Gastrocnemius medialis (tissue), 4 donors: Measurements from ENCODE around the gene B4GALT2. TPM values are rescaled to one million over a fixed set of nuclear protein-coding genes. Genes with fewer than 3 reads are reported as not detected.

Experiments used
- ATAC-seq, 2 donors: fragments of 150-250 bp; one replicate each; pipeline ENCODE4 v1.9.1; 2016
- DNase-seq, 2 donors: peaks; one replicate each; pipeline ENCODE4 v3.0.0-alpha.2; 2019
- H3K27ac ChIP-seq, 4 donors: fragments of 200-600 bp; sonication (generic); 1 replicate in 1 of 4; 2 replicates in 3 of 4; pipeline ENCODE4 v1.5.1; 2016 to 2018; ENCODE audit warnings: mild to moderate bottlenecking in 2 of 4, moderate library complexity in 1 of 4
- H3K27me3 ChIP-seq, 3 donors: fragments of 200-600 bp; sonication (generic) in 2 of 3; 1 replicate in 1 of 3; 2 replicates in 2 of 3; pipeline versions ENCODE4 v1.5.1 to v1.6.0; 2016 to 2019; ENCODE audit warnings: mild to moderate bottlenecking in 1 of 3, moderate library complexity in 1 of 3
- H3K36me3 ChIP-seq, 2 donors: fragments of 200-600 bp; sonication (generic) in 1 of 2; one replicate each; pipeline ENCODE4 v1.5.1; 2017 to 2018
- H3K4me1 ChIP-seq, 2 donors: fragments of 200-600 bp; sonication (generic) in 1 of 2; one replicate each; pipeline ENCODE4 v1.5.1; 2016 to 2017; ENCODE audit warnings: mild to moderate bottlenecking in 2 of 2
- H3K4me3 ChIP-seq, 4 donors: fragments of 200-600 bp; sonication (generic) in 3 of 4; 1 replicate in 1 of 4; 2 replicates in 3 of 4; pipeline ENCODE4 v1.5.1; 2016 to 2019; ENCODE audit warnings: mild to moderate bottlenecking in 2 of 4
- H3K9me3 ChIP-seq, 3 donors: fragments of 200-600 bp; sonication (generic) in 2 of 3; 1 replicate in 1 of 3; 2 replicates in 2 of 3; pipeline ENCODE4 v1.5.1; 2016 to 2019
- POLR2A ChIP-seq, 2 donors: fragments of 450-650 bp; IDR thresholded peaks; one replicate each; pipeline ENCODE4 v1.6.1; 2017; ENCODE audit warnings: antibody characterized with exemption in 2 of 2, mild to moderate bottlenecking in 2 of 2, moderate library complexity in 2 of 2
- in situ Hi-C, 4 donors: fragments of 200-750 bp; cut with MboI; loops; one replicate each; pipeline versions ENCODE4 v1.15.0 to v1.8.0; 2017; ENCODE audit warnings: low sequenced_read_pairs in 4 of 4
- intact Hi-C: fragments of 100-400 bp; cut with DNase I; formaldehyde crosslinking; loops from one replicate; pipeline ENCODE4 v1.15.1; 2023; ENCODE audit warnings: low total_unique reads
- total RNA-seq, 4 donors: library from RNA; depleted of rRNA; stranded (reverse); fragments of >200 nt; gene quantifications; one replicate each; pipeline versions ENCODE4 v1.1.0 to v1.2.3, GENCODE V29; 2016
- TF ChIP-seq, protein P1 (sequence below), 5 experiments: fragments of 450-650 bp in 3 of 5; fragments of 200-600 bp in 2 of 5; sonication (generic) in 2 of 5; IDR thresholded peaks in 4 of 5; conservative IDR thresholded peaks in 1 of 5; 1 replicate in 4 of 5; 2 replicates in 1 of 5; pipeline ENCODE4 v1.5.1; 2016 to 2019; ENCODE audit warnings: antibody characterized with exemption in 5 of 5, mild to moderate bottlenecking in 3 of 5, moderate library complexity in 3 of 5

B4GALT2 gene
- total RNA-seq, 4 donors from 2014 or later, result 63.5 to 97.8 (median 72.1) TPM

- H3K4me3 ChIP-seq, result no peak overlapping the region
- no peaks in the 10 kb centered on the region for H3K27me3 ChIP-seq
- no peaks in the 10 kb centered on the region for H3K9me3 ChIP-seq
- DNase-seq, result no peak
- no peak for ATAC-seq
- H3K4me1 ChIP-seq, result peaks cover 19 to 20% of the 10 kb centered on the region in 2 donors
- peaks cover 0 to 6% of the 10 kb centered on the region in 2 donors for H3K36me3 ChIP-seq
- H3K27ac ChIP-seq, result no peak overlapping the region
- intact Hi-C loops (loop anchor here (5.0 kb wide), 1 partner anchor 400 kb away; the partner anchor contains the start of gene PTPRF), in situ Hi-C loops (loop anchor here in 3 of 4 donors (5.0 to 25.0 kb wide), 4 partner anchors 160 to 395 kb away; partner anchors contain the start of gene PTPRF (in 2 of the 3))
- no peak for TF ChIP-seq POLR2A (IDR thresholded peaks at IDR 0.05)
- TF ChIP-seq, protein P1, sequence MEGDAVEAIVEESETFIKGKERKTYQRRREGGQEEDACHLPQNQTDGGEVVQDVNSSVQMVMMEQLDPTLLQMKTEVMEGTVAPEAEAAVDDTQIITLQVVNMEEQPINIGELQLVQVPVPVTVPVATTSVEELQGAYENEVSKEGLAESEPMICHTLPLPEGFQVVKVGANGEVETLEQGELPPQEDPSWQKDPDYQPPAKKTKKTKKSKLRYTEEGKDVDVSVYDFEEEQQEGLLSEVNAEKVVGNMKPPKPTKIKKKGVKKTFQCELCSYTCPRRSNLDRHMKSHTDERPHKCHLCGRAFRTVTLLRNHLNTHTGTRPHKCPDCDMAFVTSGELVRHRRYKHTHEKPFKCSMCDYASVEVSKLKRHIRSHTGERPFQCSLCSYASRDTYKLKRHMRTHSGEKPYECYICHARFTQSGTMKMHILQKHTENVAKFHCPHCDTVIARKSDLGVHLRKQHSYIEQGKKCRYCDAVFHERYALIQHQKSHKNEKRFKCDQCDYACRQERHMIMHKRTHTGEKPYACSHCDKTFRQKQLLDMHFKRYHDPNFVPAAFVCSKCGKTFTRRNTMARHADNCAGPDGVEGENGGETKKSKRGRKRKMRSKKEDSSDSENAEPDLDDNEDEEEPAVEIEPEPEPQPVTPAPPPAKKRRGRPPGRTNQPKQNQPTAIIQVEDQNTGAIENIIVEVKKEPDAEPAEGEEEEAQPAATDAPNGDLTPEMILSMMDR (IDR thresholded peaks at IDR 0.05 in 4 of 5, conservative IDR thresholded peaks at IDR 0.05 in 1 of 5), result no peak
These were observed 47.0 kb upstream of the B4GALT2 start for GRCh38 chr1:43931711-43932660.

- no peak for ATAC-seq
- no peak for DNase-seq
- peaks cover 19 to 20% of the 10 kb centered on the region in 2 donors for H3K4me1 ChIP-seq
- no peak for TF ChIP-seq POLR2A (IDR thresholded peaks at IDR 0.05)
- TF ChIP-seq, protein P1 (IDR thresholded peaks at IDR 0.05 in 4 of 5, conservative IDR thresholded peaks at IDR 0.05 in 1 of 5), result no peak
- H3K9me3 ChIP-seq, result no peaks in the 10 kb centered on the region
- intact Hi-C loops, result loop anchor here (5.0 kb wide), 1 partner anchor 401 kb away; the partner anchor contains the start of gene PTPRF
- in situ Hi-C loops, result loop anchor here in 3 of 4 donors (5.0 to 25.0 kb wide), 4 partner anchors 161 to 396 kb away; partner anchors contain the start of gene PTPRF (in 2 of the 3)
- peak overlapping the region; percentile 44 to 54 (median 46) for H3K4me3 ChIP-seq
- peaks cover 0 to 6% of the 10 kb centered on the region in 2 donors for H3K36me3 ChIP-seq
- H3K27me3 ChIP-seq, result no peaks in the 10 kb centered on the region
- H3K27ac ChIP-seq, result no peak overlapping the region
These were observed 46.1 kb upstream of the B4GALT2 start for GRCh38 chr1:43932786-43933385.

DNA sequence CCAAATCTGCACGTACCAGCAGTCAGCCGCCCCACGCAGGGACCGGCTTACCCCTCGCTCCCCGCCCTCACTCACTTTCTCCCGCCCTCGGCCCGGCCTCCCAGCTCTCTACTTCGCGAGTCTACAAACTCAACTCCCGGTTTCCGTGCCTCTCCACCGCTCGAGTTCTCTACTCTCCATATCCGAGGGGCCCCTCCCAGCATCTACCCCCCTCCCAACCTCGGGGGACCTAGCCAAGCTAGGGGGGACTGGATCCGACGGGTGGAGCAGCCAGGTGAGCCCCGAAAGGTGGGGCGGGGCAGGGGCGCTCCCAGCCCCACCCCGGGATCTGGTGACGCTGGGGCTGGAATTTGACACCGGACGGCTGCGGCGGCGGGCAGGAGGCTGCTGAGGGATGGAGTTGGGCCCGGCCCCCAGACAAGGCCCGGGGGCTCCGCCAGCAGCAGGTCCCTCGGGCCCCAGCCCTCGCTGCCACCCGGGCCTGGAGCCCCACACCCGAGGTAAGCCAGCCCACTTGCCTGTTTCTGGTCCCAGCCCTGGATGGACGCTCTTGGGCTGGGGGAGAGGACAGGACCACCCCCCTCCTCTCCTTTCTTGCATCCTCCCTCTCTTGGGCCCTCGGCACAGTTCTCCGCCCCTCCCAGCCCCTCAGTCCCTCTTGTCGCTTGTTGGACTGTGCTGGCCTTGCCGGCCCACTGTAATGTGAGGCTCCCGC lies 45.5 kb upstream of the B4GALT2 start, which contains the start of gene ARTN:
TSS of gene ARTN (plus strand) at position 416 of the 715 bp plus-strand sequence. CDS start 1,856 bp downstream, outside the sequence.
- Histone ChIP-seq H3K27ac (peak within 1 kb of the TSS in 3 of 4 donors; percentile 2 to 39 (median 30)), H3K36me3 (peaks cover 0 to 6% of the 10 kb centered on the region in 2 donors), H3K4me3 (peak within 1 kb of the TSS; percentile 44 to 54 (median 46)), H3K4me1 (peaks cover 22 to 24% of the 10 kb centered on the region in 2 donors), H3K9me3 (no peaks in the 10 kb centered on the region), H3K27me3 (no peaks in the 10 kb centered on the region)
- ATAC-seq (peak in 1 of 2 donors; percentile 43), DNase-seq (no peak)
- TF ChIP-seq, protein P1 (IDR thresholded peaks at IDR 0.05 in 4 of 5, conservative IDR thresholded peaks at IDR 0.05 in 1 of 5), result no peak
- TF ChIP-seq POLR2A (IDR thresholded peaks at IDR 0.05), result no peak
- intact Hi-C loops (loop anchor here (1.0 to 5.0 kb wide), 2 partner anchors 170 to 401 kb away; partner anchors contain the start of gene PTPRF), in situ Hi-C loops (loop anchor here in 3 of 4 donors (5.0 to 25.0 kb wide), 4 partner anchors 161 to 396 kb away; partner anchors contain the start of gene PTPRF (in 2 of the 3))
